H9 (cell line): ENCODE results near the gene TFF1. TPM values are rescaled to one million over a fixed set of nuclear protein-coding genes. Genes with fewer than 3 reads are reported as not detected.

ENCODE experiments used
- DNase-seq: peaks from one replicate; pipeline ENCODE4 v3.0.0-alpha.2; 2017
- H2AFZ ChIP-seq: one replicate; pipeline ENCODE4 v1.6.1; 2013; ENCODE audit warnings: mild to moderate bottlenecking, low read length, control low read depth, moderate library complexity
- H2AK5ac ChIP-seq: 2 replicates; pipeline ENCODE4 v1.6.1; 2013; ENCODE audit warnings: low read length, control low read depth, mixed read lengths; ENCODE audit not compliant: insufficient read length
- H2BK120ac ChIP-seq: one replicate; pipeline ENCODE4 v1.6.1; 2013; ENCODE audit warnings: low read depth, mild to moderate bottlenecking, low read length, control low read depth, inconsistent platforms; ENCODE audit not compliant: poor library complexity, severe bottlenecking
- H2BK12ac ChIP-seq: 2 replicates; pipeline ENCODE4 v1.6.1; 2013; ENCODE audit warnings: low read length, control low read depth, mixed read lengths, low read depth; ENCODE audit not compliant: insufficient read length
- H2BK15ac ChIP-seq: 2 replicates; pipeline ENCODE4 v1.6.1; 2013; ENCODE audit warnings: low read depth, low read length, control low read depth
- H2BK20ac ChIP-seq: one replicate; pipeline ENCODE4 v1.6.1; 2013; ENCODE audit warnings: low read depth, mild to moderate bottlenecking, low read length, control low read depth, inconsistent platforms; ENCODE audit not compliant: poor library complexity, severe bottlenecking
- H2BK5ac ChIP-seq: 2 replicates; pipeline ENCODE4 v1.6.1; 2013; ENCODE audit warnings: low read length, control low read depth, mixed read lengths; ENCODE audit not compliant: insufficient read length
- H3K14ac ChIP-seq: 2 replicates; pipeline ENCODE4 v1.6.1; 2013; ENCODE audit warnings: low read length, control low read depth; ENCODE audit not compliant: insufficient read depth
- H3K18ac ChIP-seq: 2 replicates; pipeline ENCODE4 v1.6.1; 2013; ENCODE audit warnings: low read depth, mild to moderate bottlenecking, mixed read lengths, low read length, control low read depth; ENCODE audit not compliant: insufficient read length
- H3K23ac ChIP-seq: 2 replicates; pipeline ENCODE4 v1.6.1; 2013; ENCODE audit warnings: low read length, control low read depth, mixed read lengths, low read depth; ENCODE audit not compliant: insufficient read length
- H3K23me2 ChIP-seq: 2 replicates; pipeline ENCODE4 v1.6.1; 2013; ENCODE audit warnings: low read depth, mild to moderate bottlenecking, mixed read lengths, low read length, control low read depth; ENCODE audit not compliant: insufficient read length, poor library complexity, severe bottlenecking
- H3K27ac ChIP-seq: 2 replicates; pipeline ENCODE4 v1.5.1; 2013; ENCODE audit warnings: low read length, control low read depth, mixed read lengths, low read depth; ENCODE audit not compliant: insufficient read length
- H3K27me3 ChIP-seq: 2 replicates; pipeline ENCODE4 v1.6.1; 2013; ENCODE audit warnings: low read length, control low read depth, inconsistent platforms; ENCODE audit not compliant: insufficient read depth
- H3K4ac ChIP-seq: 2 replicates; pipeline ENCODE4 v1.6.1; 2013; ENCODE audit warnings: low read depth, mild to moderate bottlenecking, control low read depth, inconsistent platforms, low read length, moderate library complexity
- H3K4me1 ChIP-seq: 2 replicates; pipeline ENCODE4 v1.6.1; 2013; ENCODE audit warnings: low read length, control low read depth, inconsistent platforms; ENCODE audit not compliant: insufficient read depth
- H3K4me2 ChIP-seq: 2 replicates; pipeline ENCODE4 v1.6.1; 2013; ENCODE audit warnings: low read length, control low read depth, mixed read lengths; ENCODE audit not compliant: insufficient read length, insufficient read depth
- H3K56ac ChIP-seq: 2 replicates; pipeline ENCODE4 v1.6.1; 2013; ENCODE audit warnings: low read depth, mild to moderate bottlenecking, mixed read lengths, low read length, control low read depth; ENCODE audit not compliant: insufficient read length
- H3K79me1 ChIP-seq: 2 replicates; pipeline ENCODE4 v1.6.1; 2013; ENCODE audit warnings: low read depth, mild to moderate bottlenecking, moderate library complexity, low read length, control low read depth, inconsistent platforms; ENCODE audit not compliant: insufficient read depth, poor library complexity, severe bottlenecking
- H3K79me2 ChIP-seq: 2 replicates; pipeline ENCODE4 v1.6.1; 2013; ENCODE audit warnings: low read length, control low read depth, inconsistent platforms; ENCODE audit not compliant: insufficient read depth
- H3K9ac ChIP-seq: 2 replicates; pipeline ENCODE4 v1.6.1; 2013; ENCODE audit warnings: low read length, control low read depth, mixed read lengths; ENCODE audit not compliant: insufficient read length; ENCODE audit errors: extremely low read depth
- H3K9me3 ChIP-seq: one replicate; pipeline ENCODE4 v1.6.1; 2013; ENCODE audit warnings: low read depth, low read length, inconsistent platforms; ENCODE audit not compliant: control insufficient read depth
- H3T11ph ChIP-seq: one replicate; pipeline ENCODE4 v1.6.1; 2013; ENCODE audit warnings: mild to moderate bottlenecking, low read length, control low read depth, inconsistent platforms
- H4K20me1 ChIP-seq: one replicate; pipeline ENCODE4 v1.6.1; 2013; ENCODE audit not compliant: control insufficient read depth, insufficient read length, insufficient read depth
- H4K5ac ChIP-seq: 2 replicates; pipeline ENCODE4 v1.6.1; 2013; ENCODE audit warnings: low read depth, mild to moderate bottlenecking, mixed read lengths, low read length, control low read depth; ENCODE audit not compliant: insufficient read length
- H4K8ac ChIP-seq: replicated peaks from 2 replicates; pipeline ENCODE4 v1.6.1; 2013; ENCODE audit warnings: low read length, control low read depth, mixed read lengths, low read depth; ENCODE audit not compliant: insufficient read length
- H4K91ac ChIP-seq: 2 replicates; pipeline ENCODE4 v1.6.1; 2013; ENCODE audit warnings: low read depth, mild to moderate bottlenecking, moderate library complexity, mixed read lengths, low read length, control low read depth; ENCODE audit not compliant: insufficient read length
- H3K27ac Mint-ChIP-seq, 3 experiments: 2 replicates in 2 of 3; 3 replicates in 1 of 3; pipeline ENCODE4 v1.8.0; 2020 to 2021; ENCODE audit warnings: mixed read lengths in 3 of 3, mild to moderate bottlenecking in 1 of 3, moderate library complexity in 1 of 3
- H3K27me3 Mint-ChIP-seq: 2 replicates; pipeline ENCODE4 v1.8.0; 2021; ENCODE audit warnings: low read depth, mild to moderate bottlenecking, moderate library complexity, mixed read lengths
- H3K36me3 Mint-ChIP-seq, 3 experiments: 2 replicates in 2 of 3; 3 replicates in 1 of 3; pipeline ENCODE4 v1.8.0; 2020 to 2021; ENCODE audit warnings: low read depth in 3 of 3, mixed read lengths in 3 of 3; ENCODE audit not compliant: insufficient read depth in 1 of 3
- H3K4me1 Mint-ChIP-seq, 2 experiments: 2 replicates each; pipeline ENCODE4 v1.8.0; 2020; ENCODE audit warnings: mixed read lengths in 2 of 2
- H3K4me3 Mint-ChIP-seq, 2 experiments: 2 replicates in 1 of 2; 3 replicates in 1 of 2; pipeline ENCODE4 v1.8.0; 2020 to 2021; ENCODE audit warnings: mild to moderate bottlenecking in 2 of 2, mixed read lengths in 2 of 2, moderate library complexity in 1 of 2
- H3K9me3 Mint-ChIP-seq, 2 experiments: 2 replicates in 1 of 2; 3 replicates in 1 of 2; pipeline ENCODE4 v1.8.0; 2020; ENCODE audit warnings: mild to moderate bottlenecking in 2 of 2, mixed read lengths in 2 of 2, moderate library complexity in 1 of 2
- CTCF ChIP-seq: fragments of 200-600 bp; sonication (generic); conservative IDR thresholded peaks from 3 replicates; pipeline ENCODE4 v1.8.0; 2021; ENCODE audit warnings: antibody characterized with exemption, mild to moderate bottlenecking
- WGBS: extraction: QIAGEN DNeasy Blood & Tissue Kit; methylation state at CpG from one replicate; pipeline ENCODE4 v1.1.7; 2013; ENCODE audit warnings: missing lambda C conversion rate, low lambda C conversion rate, mixed read lengths; ENCODE audit not compliant: insufficient read length; ENCODE audit errors: extremely low coverage; 5-methylcytosine and 5-hydroxymethylcytosine counted together
- total RNA-seq: library from RNA; stranded (reverse); gene quantifications from 2 replicates; pipeline ENCODE4 v1.2.1, GENCODE V29; 2021

Gene TFF1
- total RNA-seq, 1 experiment from 2014 or later, result not detected

- Histone ChIP-seq H3K27ac (no peak overlapping the region), H3K23me2 (no peaks in the 10 kb centered on the region), H3K9ac (no peak overlapping the region), H3K79me1 (no peaks in the 10 kb centered on the region), H3K56ac (no peak overlapping the region), H2BK15ac (no peak overlapping the region), H3K27me3 (no peaks in the 10 kb centered on the region), H4K20me1 (no peaks in the 10 kb centered on the region), H2AK5ac (no peak overlapping the region), H4K5ac (no peak overlapping the region), H3T11ph (no peak overlapping the region), H2AFZ (no peak overlapping the region), H4K8ac (no peak overlapping the region), H3K18ac (no peak overlapping the region), H3K9me3 (no peaks in the 10 kb centered on the region), H3K79me2 (no peaks in the 10 kb centered on the region), H3K4ac (no peak overlapping the region), H3K23ac (no peak overlapping the region), H3K4me1 (no peaks in the 10 kb centered on the region), H2BK12ac (no peak overlapping the region), H4K91ac (no peak overlapping the region), H2BK20ac (no peak overlapping the region), H3K4me2 (no peak overlapping the region), H2BK120ac (no peak overlapping the region), H2BK5ac (no peak overlapping the region), H3K14ac (no peak overlapping the region)
- WGBS, result no CpG with 5 or more reads among the region's 4 CpGs
- H3K9me3 Mint-ChIP-seq, result no peaks in the 10 kb centered on the region
- H3K4me1 Mint-ChIP-seq, result peaks cover 19 to 21% of the 10 kb centered on the region in 2 experiments
- H3K27me3 Mint-ChIP-seq, result peaks cover 3% of the 10 kb centered on the region
- no peak for TF ChIP-seq CTCF
- no peak overlapping the region for H3K27ac Mint-ChIP-seq
- DNase-seq, result no peak
- no peak overlapping the region for H3K4me3 Mint-ChIP-seq
- H3K36me3 Mint-ChIP-seq, result no peaks in the 10 kb centered on the region
Observed at GRCh38 chr21:42400525-42400924, 34.2 kb upstream of the TFF1 start.
